ENCODE results near the gene MTRF1. TPM values are rescaled to one million over a fixed set of nuclear protein-coding genes. Genes with fewer than 3 reads are reported as not detected.

The MTRF1 gene
- total RNA-seq (25.1 TPM), polyA plus RNA-seq (7.0 TPM)

GRCh38 chr13:41263261-41263971, at the start of gene MTRF1:
Gene MTRF1, minus strand, starts transcription at chr13:41263576. Its CDS starts 2,669 bp downstream, at chr13:41260907.
- H3K27ac ChIP-seq (ENCODE audit: low read depth): peak within 1 kb of the TSS; percentile 72
- peak; percentile 71 for DNase-seq (ENCODE audit: extremely low spot score)
- WGBS: 0% methylated on average over 32 of the region's 32 CpGs
- H3K36me3 ChIP-seq (ENCODE audit: insufficient read depth): no peaks in the 10 kb centered on the region
- H3K4me3 ChIP-seq (ENCODE audit: low read depth, low read length): peak within 1 kb of the TSS; percentile 62
- no peaks in the 10 kb centered on the region for H3K4me1 ChIP-seq (ENCODE audit: insufficient read depth)

- WGBS: 42% methylated on average over 5 of the region's 5 CpGs
- Histone ChIP-seq H3K4me1 (ENCODE audit: insufficient read depth) (no peaks in the 10 kb centered on the region), H3K36me3 (ENCODE audit: insufficient read depth) (no peaks in the 10 kb centered on the region), H3K4me3 (ENCODE audit: low read depth, low read length) (peak overlapping the region; percentile 9), H3K27ac (ENCODE audit: low read depth) (no peak overlapping the region)
- no peak for DNase-seq (ENCODE audit: extremely low spot score)
Measured at GRCh38 chr13:41313117-41313516, 49.7 kb upstream of the MTRF1 start.

- H3K4me1 ChIP-seq (ENCODE audit: insufficient read depth): no peaks in the 10 kb centered on the region
- no peaks in the 10 kb centered on the region for H3K36me3 ChIP-seq (ENCODE audit: insufficient read depth)
- H3K4me3 ChIP-seq (ENCODE audit: low read depth, low read length): peak overlapping the region; percentile 94
- H3K27ac ChIP-seq (ENCODE audit: low read depth): peak overlapping the region; percentile 41
- no peak for DNase-seq (ENCODE audit: extremely low spot score)
- WGBS: under 1% methylated on average over 11 of the region's 11 CpGs
Measured at GRCh38 chr13:41312176-41312500, 48.8 kb upstream of the MTRF1 start.

DNA sequence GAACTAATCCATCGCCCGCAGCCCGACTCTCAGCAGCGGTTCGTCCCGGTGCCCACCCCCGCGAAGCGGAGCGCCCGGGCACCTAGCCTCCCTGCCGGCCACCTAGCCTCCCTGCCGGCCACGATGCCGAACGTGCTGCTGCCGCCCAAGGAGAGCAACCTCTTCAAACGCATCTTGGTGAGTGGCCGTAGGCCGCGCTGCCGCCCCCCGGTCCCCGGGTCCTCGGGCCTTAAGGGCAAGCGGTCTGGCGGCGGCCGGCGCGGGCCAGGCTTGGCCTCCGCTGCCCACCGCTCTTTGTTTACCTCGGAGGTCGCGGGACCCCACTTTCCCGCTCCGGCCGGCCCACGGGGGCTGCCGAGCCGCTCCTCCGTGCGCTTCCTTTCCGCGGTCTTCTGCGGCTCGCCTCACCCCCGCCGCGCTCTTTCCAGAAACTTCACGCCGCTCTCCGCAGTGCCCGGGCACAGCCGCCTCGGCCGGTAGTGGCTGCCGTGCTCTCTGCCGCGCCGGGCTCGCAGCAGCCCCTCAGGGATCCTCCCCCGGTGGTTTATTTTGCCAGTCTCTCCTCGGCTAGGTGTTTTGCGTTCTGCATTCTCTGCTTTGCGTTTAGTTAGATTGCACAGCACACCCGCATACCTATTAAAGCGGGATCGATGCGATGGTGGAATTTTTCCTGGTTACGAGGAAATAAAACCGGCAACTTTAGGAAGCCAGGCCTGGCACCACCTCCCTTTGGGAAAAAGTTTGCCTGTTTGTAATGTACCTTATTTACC, 48.2 kb upstream of the MTRF1 start:
- under 1% methylated on average over 73 of the region's 73 CpGs for WGBS
- H3K4me3 ChIP-seq (ENCODE audit: low read depth, low read length): peak overlapping the region; percentile 94
- no peaks in the 10 kb centered on the region for H3K36me3 ChIP-seq (ENCODE audit: insufficient read depth)
- H3K27ac ChIP-seq (ENCODE audit: low read depth): peak overlapping the region; percentile 85
- no peaks in the 10 kb centered on the region for H3K4me1 ChIP-seq (ENCODE audit: insufficient read depth)
- DNase-seq (ENCODE audit: extremely low spot score): no peak

DNA sequence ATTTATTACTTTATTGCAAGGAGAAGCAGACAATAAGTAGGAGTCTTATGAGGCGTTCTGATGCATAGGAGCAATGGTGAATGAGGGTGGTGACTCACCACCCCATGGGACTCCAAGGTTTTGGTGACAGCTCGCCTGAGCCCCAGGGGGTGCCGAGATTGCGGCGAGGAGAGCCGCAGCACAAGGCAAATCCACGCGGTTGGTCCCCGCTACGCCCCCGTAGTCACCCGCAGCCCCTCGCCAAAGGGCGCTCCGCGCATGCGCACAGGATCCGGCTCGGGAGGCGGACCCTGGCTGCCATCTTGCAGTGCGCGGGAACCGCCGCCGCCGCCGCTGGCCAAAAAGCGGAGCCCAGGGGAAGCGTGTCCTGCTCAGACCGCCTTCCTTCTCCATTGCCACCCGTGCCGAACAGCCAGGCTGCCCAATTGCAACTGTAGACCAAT, 47.6 kb upstream of the MTRF1 start, which contains the start of gene NAA16:
Gene NAA16 (plus strand): TSS at position 305 of the 443 bp plus-strand sequence. CDS start 262 bp downstream, outside the sequence.
- Histone ChIP-seq H3K27ac (ENCODE audit: low read depth) (peak within 1 kb of the TSS; percentile 85), H3K36me3 (ENCODE audit: insufficient read depth) (no peaks in the 10 kb centered on the region), H3K4me1 (ENCODE audit: insufficient read depth) (no peaks in the 10 kb centered on the region), H3K4me3 (ENCODE audit: low read depth, low read length) (peak within 1 kb of the TSS; percentile 94)
- DNase-seq (ENCODE audit: extremely low spot score): peak; percentile 81
- WGBS: under 1% methylated on average over 32 of the region's 32 CpGs

GRCh38 chr13:41307884-41308640, 44.7 kb upstream of the MTRF1 start:
- H3K4me1 ChIP-seq (ENCODE audit: insufficient read depth): no peaks in the 10 kb centered on the region
- WGBS: 85% methylated on average over 11 of the region's 11 CpGs

GRCh38 chr13:41306271-41307145, 43.1 kb upstream of the MTRF1 start:
- WGBS: 71% methylated on average over 15 of the region's 15 CpGs
- H3K4me1 ChIP-seq (ENCODE audit: insufficient read depth): no peaks in the 10 kb centered on the region
- H3K36me3 ChIP-seq (ENCODE audit: insufficient read depth): no peaks in the 10 kb centered on the region
- DNase-seq (ENCODE audit: extremely low spot score): no peak
- no peak overlapping the region for H3K27ac ChIP-seq (ENCODE audit: low read depth)
- H3K4me3 ChIP-seq (ENCODE audit: low read depth, low read length): no peak overlapping the region

More at GRCh38 chr13:41307884-41308640, 44.7 kb upstream of the MTRF1 start:
- Histone ChIP-seq H3K36me3 (ENCODE audit: insufficient read depth) (no peaks in the 10 kb centered on the region), H3K4me3 (ENCODE audit: low read depth, low read length) (no peak overlapping the region), H3K27ac (ENCODE audit: low read depth) (no peak overlapping the region)
- no peak for DNase-seq (ENCODE audit: extremely low spot score)

DNA sequence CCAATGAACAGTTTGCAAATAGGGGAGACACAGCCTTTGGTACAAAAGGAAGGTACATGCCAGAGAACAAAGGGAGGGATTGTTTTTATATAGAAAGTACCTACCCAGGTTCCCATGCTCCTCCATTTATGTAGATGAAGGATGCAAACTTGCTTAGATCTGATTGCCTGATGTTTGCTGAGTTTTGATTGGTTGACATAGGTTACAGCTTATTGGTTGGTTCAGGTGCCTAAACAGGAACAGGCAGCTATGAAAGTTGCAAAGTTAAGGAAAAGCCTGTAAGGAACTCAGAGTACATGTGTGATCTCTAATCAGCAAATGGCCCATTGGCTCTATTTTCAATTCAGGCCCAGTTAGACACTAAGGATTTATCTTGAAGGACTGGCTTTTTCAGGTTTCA, 41.2 kb upstream of the MTRF1 start:
- Histone ChIP-seq H3K4me1 (ENCODE audit: insufficient read depth) (no peaks in the 10 kb centered on the region), H3K36me3 (ENCODE audit: insufficient read depth) (no peaks in the 10 kb centered on the region), H3K27ac (ENCODE audit: low read depth) (no peak overlapping the region), H3K4me3 (ENCODE audit: low read depth, low read length) (no peak overlapping the region)
- no peak for DNase-seq (ENCODE audit: extremely low spot score)

DNA sequence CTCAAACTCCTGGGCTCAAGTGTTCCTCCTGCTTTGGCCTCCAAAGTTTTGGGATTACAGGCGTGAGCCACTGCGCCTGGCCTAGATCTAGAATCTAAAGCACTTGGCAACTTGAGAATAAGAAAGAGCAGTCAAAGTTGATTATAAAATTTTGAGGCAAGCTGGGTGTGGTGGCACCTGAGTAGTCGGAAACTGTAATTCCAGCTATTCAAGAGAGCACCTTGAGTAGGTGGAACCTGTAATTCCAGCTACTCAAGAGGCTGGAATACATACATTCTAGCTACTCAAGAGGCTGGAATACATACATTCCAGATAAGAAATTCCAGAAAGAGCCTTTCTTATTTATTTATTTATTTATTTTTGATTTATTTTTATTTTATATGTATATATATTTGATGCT, 39.4 kb upstream of the MTRF1 start:
- Histone ChIP-seq H3K36me3 (ENCODE audit: insufficient read depth) (no peaks in the 10 kb centered on the region), H3K4me3 (ENCODE audit: low read depth, low read length) (no peak overlapping the region), H3K27ac (ENCODE audit: low read depth) (no peak overlapping the region), H3K4me1 (ENCODE audit: insufficient read depth) (no peaks in the 10 kb centered on the region)
- DNase-seq (ENCODE audit: extremely low spot score): no peak
- WGBS: 97% methylated on average over 3 of the region's 3 CpGs

DNA sequence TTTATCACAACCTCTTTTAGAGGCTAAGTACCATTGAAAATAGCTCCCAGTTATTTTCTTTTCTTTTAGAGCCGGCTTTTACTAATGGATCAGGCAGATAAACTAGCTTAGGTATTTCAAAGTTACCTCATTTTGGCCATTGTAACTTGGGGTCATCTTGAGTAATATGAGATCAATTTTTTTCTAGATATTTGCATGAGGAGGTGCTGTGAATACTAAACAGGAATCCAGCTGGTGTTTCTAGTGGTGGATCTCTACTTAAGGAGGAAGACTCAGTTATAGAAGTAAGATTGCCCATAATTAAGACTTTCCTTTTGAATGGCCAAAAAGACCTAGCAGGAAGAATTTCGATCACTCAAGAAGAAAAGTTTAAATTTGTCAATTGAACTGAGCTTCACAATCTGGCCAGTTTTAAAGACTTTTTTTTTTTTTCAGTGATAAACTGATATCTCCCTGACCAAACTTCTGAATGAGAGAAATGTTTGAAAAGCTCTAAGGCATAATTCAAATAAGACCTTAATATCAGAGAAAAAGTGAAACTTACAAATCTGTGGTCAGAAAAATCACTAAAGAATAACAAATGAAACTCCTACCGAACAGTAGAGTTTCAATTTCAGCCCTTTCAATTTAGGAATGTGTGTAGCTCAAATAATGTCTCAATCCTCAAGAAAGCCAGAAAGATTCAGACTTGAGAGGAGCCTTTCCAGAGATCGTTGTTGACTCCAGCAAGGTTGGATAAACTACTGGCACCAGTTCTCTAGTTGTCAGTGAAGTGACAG, 36.1 kb upstream of the MTRF1 start:
- Histone ChIP-seq H3K27ac (ENCODE audit: low read depth) (no peak overlapping the region), H3K4me3 (ENCODE audit: low read depth, low read length) (no peak overlapping the region), H3K36me3 (ENCODE audit: insufficient read depth) (no peaks in the 10 kb centered on the region), H3K4me1 (ENCODE audit: insufficient read depth) (no peaks in the 10 kb centered on the region)
- no peak for DNase-seq (ENCODE audit: extremely low spot score)
- 89% methylated on average over 4 of the region's 4 CpGs for WGBS

DNA sequence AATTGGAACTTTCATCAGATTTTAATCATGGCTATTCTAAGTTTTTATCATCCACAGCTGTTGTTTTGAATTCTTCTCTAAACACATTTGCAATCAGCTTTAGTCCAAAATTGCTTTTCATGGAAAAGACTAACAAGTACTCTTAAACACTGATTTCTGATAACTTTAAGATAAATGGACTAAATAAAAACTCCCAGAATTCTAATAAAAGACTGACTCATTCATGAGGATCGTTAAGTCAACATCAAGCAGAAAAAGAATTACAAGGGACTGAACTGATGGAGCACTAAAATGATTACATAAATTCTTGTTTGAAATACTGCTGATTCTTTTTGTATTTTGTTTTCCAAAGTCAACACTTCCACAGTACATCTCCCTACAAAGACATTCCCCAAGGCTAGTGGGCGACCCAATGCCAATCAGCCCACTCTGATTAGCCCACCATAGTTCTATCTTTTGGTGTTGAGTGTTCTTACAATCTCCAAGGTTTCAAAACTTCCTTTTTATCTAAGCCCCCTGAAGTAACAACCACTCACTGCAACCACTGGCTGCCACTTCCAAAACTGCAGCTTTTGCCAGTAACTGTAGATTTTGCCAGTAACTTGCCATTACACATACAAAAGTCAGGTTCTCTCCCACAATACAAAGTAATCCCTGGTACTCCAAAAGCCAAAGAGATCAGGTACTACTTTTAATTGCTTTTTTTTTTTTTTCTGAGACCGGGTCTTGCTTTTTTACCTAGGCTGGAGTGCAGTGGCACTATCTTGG, 33.7 kb upstream of the MTRF1 start:
- no peaks in the 10 kb centered on the region for H3K4me1 ChIP-seq (ENCODE audit: insufficient read depth)
- 64% methylated on average over 3 of the region's 3 CpGs for WGBS
- H3K4me3 ChIP-seq (ENCODE audit: low read depth, low read length): no peak overlapping the region
- H3K27ac ChIP-seq (ENCODE audit: low read depth): no peak overlapping the region
- DNase-seq (ENCODE audit: extremely low spot score): no peak
- no peaks in the 10 kb centered on the region for H3K36me3 ChIP-seq (ENCODE audit: insufficient read depth)

DNA sequence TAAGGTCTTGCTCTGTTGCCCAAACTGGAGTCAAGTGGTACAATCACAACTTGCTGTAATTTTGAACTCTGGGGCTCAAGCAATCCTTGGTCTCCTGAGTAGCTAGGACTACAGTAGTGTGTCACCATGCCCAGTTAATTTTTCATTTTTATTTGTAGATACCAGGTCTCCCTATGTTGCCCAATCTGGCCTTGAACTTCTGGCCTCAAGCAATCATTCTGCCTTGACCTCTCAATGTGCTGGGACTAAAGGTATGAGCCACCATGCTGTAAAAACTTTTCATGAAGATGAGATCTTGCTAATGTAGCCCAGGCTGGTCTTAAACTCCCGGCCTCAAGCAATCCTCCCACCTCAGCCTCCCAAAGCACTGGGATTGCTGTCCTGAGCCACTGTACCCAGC, 32.6 kb upstream of the MTRF1 start:
- Histone ChIP-seq H3K4me3 (ENCODE audit: low read depth, low read length) (no peak overlapping the region), H3K36me3 (ENCODE audit: insufficient read depth) (no peaks in the 10 kb centered on the region), H3K27ac (ENCODE audit: low read depth) (no peak overlapping the region), H3K4me1 (ENCODE audit: insufficient read depth) (no peaks in the 10 kb centered on the region)
- DNase-seq (ENCODE audit: extremely low spot score): no peak
- WGBS: 93% methylated on average over 1 of the region's 1 CpG
